Adrenal gland (tissue), 5 donors: ENCODE results near the gene CBX4.

Source experiments
- POLR2A ChIP-seq, 2 donors: fragments of 450-650 bp; IDR thresholded peaks; one replicate each; pipeline ENCODE4 v1.6.1; 2017; ENCODE audit warnings: antibody characterized with exemption in 2 of 2, mild to moderate bottlenecking in 2 of 2, moderate library complexity in 1 of 2
- TF ChIP-seq, protein P1 (sequence below), 6 experiments: fragments of 450-650 bp in 4 of 6; fragments of 200-600 bp in 2 of 6; sonication (generic) in 1 of 6; IDR thresholded peaks; 1 replicate in 5 of 6; 2 replicates in 1 of 6; pipeline versions ENCODE4 v1.5.1 to v1.8.0; 2016 to 2021; ENCODE audit warnings: antibody characterized with exemption in 6 of 6, mild to moderate bottlenecking in 2 of 6, moderate library complexity in 1 of 6
- donor health status: DM: no; HTN: no; CAD: no.

DNA sequence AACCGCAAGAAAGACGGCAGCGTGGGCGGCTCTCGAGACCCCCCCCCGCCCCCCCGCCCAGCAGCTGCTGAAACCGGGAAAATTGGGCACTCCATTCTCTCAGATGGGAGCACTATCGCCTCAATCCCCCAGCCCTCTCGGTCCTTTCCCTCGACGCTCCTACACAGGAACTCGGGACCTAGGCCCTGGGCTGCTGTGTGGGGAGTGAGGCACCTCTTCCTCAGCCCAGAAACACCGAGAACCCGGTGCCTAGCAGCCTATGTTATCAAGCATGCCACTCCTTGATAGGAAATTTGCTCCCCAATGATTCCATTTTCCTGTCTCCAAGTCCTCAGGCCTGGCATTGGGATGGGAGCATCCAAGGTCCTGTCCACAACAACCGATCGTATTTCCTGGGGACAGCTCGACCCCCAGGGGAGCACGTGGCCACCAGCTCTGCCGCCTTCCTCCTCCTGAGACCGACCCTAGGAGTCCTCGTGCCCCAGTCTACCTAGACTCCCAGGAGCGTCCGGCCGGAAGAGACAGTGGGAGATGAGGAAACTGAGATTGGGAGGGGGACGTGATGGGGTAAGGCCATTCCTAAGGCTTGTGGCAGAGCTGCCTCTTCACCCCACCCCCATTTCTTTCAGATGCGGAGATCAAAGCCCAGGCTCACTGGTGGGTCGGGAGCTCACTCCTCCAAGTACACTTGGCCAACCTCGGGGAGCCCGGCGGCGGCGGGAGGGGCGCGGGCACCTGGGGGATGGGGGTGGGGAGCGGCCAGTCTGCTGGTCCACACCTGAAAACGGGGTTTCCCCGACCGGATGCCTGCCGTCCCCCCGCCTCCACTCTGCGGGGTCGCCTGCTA, 24.9 kb downstream of the CBX4 start:
- TF ChIP-seq, protein P1, sequence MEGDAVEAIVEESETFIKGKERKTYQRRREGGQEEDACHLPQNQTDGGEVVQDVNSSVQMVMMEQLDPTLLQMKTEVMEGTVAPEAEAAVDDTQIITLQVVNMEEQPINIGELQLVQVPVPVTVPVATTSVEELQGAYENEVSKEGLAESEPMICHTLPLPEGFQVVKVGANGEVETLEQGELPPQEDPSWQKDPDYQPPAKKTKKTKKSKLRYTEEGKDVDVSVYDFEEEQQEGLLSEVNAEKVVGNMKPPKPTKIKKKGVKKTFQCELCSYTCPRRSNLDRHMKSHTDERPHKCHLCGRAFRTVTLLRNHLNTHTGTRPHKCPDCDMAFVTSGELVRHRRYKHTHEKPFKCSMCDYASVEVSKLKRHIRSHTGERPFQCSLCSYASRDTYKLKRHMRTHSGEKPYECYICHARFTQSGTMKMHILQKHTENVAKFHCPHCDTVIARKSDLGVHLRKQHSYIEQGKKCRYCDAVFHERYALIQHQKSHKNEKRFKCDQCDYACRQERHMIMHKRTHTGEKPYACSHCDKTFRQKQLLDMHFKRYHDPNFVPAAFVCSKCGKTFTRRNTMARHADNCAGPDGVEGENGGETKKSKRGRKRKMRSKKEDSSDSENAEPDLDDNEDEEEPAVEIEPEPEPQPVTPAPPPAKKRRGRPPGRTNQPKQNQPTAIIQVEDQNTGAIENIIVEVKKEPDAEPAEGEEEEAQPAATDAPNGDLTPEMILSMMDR (IDR thresholded peaks at IDR 0.05): no peak
- no peak for TF ChIP-seq POLR2A (IDR thresholded peaks at IDR 0.05)
